Right lobe of liver (tissue), 6 donors: ENCODE data around the gene ZFAND3. TPM values are rescaled to one million over a fixed set of nuclear protein-coding genes. Genes with fewer than 3 reads are reported as not detected.
A peak's percentile ranks its signal among the peaks of the same experiment; 100 is the strongest.

Source experiments
- ATAC-seq, 4 donors: fragments of 200-7000 bp; cut with Tn5 transposase; one replicate each; pipeline ENCODE4 v1.9.1; 2020; ENCODE audit warnings: mild to moderate bottlenecking in 4 of 4, moderate library complexity in 4 of 4
- DNase-seq, 3 donors: peaks; one replicate each; pipeline ENCODE4 v3.0.0-alpha.2; 2020
- H3K27ac ChIP-seq, 3 donors: fragments of 200-600 bp; one replicate each; pipeline ENCODE4 v1.8.0; 2022
- H3K27me3 ChIP-seq, 2 donors: fragments of 200-600 bp; one replicate each; pipeline ENCODE4 v1.8.0; 2022
- H3K36me3 ChIP-seq, 4 donors: fragments of 200-600 bp; sonication (generic) in 1 of 4; one replicate each; pipeline versions ENCODE4 v1.5.1 to v1.8.0; 2017 to 2022; ENCODE audit warnings: control low read depth in 1 of 4
- H3K4me1 ChIP-seq, 4 donors: fragments of 200-600 bp; sonication (generic) in 1 of 4; one replicate each; pipeline versions ENCODE4 v1.5.1 to v1.8.0; 2017 to 2022; ENCODE audit warnings: control low read depth in 1 of 4
- H3K4me3 ChIP-seq, 3 donors: fragments of 200-600 bp; one replicate each; pipeline ENCODE4 v1.8.0; 2022
- H3K9me3 ChIP-seq, 4 donors: fragments of 200-600 bp; sonication (generic) in 1 of 4; one replicate each; pipeline versions ENCODE4 v1.5.1 to v1.8.0; 2017 to 2022; ENCODE audit warnings: control low read depth in 1 of 4
- POLR2A ChIP-seq: fragments of 450-650 bp; IDR thresholded peaks from one replicate; pipeline ENCODE4 v1.6.1; 2017; ENCODE audit warnings: antibody characterized with exemption, mild to moderate bottlenecking
- WGBS: methylation state at CpG from one replicate; pipeline ENCODE4 v1.1.6; 2018; ENCODE audit warnings: low coverage, low lambda C conversion rate; ENCODE audit not compliant: insufficient coverage; ENCODE audit errors: missing lambda C conversion rate; 5-methylcytosine and 5-hydroxymethylcytosine counted together
- intact Hi-C, 2 donors: fragments of 100-400 bp; cut with DNase I; formaldehyde crosslinking; loops; one replicate each; pipeline versions ENCODE4 v1.11.2 to v1.14.1; 2022
- total RNA-seq, 6 experiments: library from RNA; depleted of rRNA in 2 of 6; stranded (reverse); fragments of >200 nt in 2 of 6; fragmentation: NEBNext Ultra II Directional in 3 of 6; extraction: Animal tissue kit (Norgen Biotek cat#: 25700) in 3 of 6; gene quantifications; one replicate each; pipeline versions ENCODE4 v1.1.0 to v1.2.4, GENCODE V29; 2016 to 2023
- TF ChIP-seq, protein P1 (sequence below), 4 donors: fragments of 200-600 bp in 3 of 4; fragments of 450-650 bp in 1 of 4; IDR thresholded peaks; one replicate each; pipeline versions ENCODE4 v1.5.1 to v1.8.0; 2016 to 2022; ENCODE audit warnings: antibody characterized with exemption in 4 of 4, mild to moderate bottlenecking in 2 of 4
- donor health status: DM: no; HTN: yes; CAD: no.
- donor health status: DM: no; HTN: no; CAD: no.
- donor health status: DM: no; HTN: no; CAD: no.
- donor health status: DM: no; HTN: yes; CAD: no.
- donor health status: DM: no; HTN: yes; CAD: no.

ZFAND3 gene
- total RNA-seq, 6 experiments from 2014 or later: 43.1 to 66.5 (median 53.2) TPM

DNA sequence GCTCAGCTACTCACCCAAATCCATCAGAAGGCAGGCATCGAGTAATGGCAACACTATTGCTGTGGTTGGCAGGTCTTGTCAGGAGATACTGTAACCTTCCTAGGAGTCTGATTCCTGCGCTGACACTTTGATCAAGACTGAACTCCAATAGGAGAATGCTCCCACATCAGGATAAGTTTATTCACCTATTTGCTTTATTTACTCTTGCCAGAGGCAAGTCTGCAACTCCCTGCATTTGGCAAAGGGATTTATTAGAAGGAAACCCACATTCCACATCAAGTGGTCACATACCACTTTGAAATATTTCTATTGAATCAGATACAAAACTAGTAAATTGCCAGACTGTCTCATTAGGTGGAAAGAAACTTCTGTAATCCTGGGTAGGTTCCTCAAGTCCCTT is 43.5 kb downstream of the ZFAND3 start:
- TF ChIP-seq POLR2A: no peak
- TF ChIP-seq, protein P1, sequence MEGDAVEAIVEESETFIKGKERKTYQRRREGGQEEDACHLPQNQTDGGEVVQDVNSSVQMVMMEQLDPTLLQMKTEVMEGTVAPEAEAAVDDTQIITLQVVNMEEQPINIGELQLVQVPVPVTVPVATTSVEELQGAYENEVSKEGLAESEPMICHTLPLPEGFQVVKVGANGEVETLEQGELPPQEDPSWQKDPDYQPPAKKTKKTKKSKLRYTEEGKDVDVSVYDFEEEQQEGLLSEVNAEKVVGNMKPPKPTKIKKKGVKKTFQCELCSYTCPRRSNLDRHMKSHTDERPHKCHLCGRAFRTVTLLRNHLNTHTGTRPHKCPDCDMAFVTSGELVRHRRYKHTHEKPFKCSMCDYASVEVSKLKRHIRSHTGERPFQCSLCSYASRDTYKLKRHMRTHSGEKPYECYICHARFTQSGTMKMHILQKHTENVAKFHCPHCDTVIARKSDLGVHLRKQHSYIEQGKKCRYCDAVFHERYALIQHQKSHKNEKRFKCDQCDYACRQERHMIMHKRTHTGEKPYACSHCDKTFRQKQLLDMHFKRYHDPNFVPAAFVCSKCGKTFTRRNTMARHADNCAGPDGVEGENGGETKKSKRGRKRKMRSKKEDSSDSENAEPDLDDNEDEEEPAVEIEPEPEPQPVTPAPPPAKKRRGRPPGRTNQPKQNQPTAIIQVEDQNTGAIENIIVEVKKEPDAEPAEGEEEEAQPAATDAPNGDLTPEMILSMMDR (IDR thresholded peaks at IDR 0.05): no peak
- ATAC-seq: peak; percentile 32 to 43 (median 38)
- intact Hi-C loops: no loop called here
- H3K27ac ChIP-seq: no peak overlapping the region
- peaks cover 0 to 3% (median 0%) of the 10 kb centered on the region in 4 donors for H3K36me3 ChIP-seq
- H3K4me1 ChIP-seq: peaks cover 0 to 29% (median 5%) of the 10 kb centered on the region in 4 donors
- no peak overlapping the region for H3K4me3 ChIP-seq
- 29% methylated on average over 2 of the region's 2 CpGs for WGBS
- no peaks in the 10 kb centered on the region for H3K9me3 ChIP-seq
- DNase-seq: no peak
- no peaks in the 10 kb centered on the region for H3K27me3 ChIP-seq

DNA sequence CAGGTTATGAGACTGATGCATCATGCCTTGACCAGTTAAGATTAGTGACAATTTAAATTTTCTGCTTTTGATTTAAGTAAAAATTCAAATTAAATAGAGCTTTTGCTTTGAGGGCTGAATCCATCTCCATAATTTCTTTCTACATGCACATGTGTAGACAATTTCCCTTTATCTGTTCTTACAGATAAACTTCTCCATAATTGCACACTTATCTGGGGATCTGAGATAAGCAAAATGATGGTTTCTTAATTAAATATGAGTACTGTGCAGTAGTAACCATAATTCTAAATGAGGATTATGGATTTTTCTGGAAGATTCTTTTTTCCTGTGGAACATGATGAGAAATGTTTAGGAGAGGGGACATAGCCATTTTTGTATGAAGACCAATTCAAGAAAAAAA is 44.7 kb downstream of the ZFAND3 start:
- no peak overlapping the region for H3K4me3 ChIP-seq
- H3K27ac ChIP-seq: no peak overlapping the region
- TF ChIP-seq POLR2A: no peak
- TF ChIP-seq, protein P1 (IDR thresholded peaks at IDR 0.05): no peak
- ATAC-seq: no peak
- peaks cover 0 to 3% (median 0%) of the 10 kb centered on the region in 4 donors for H3K36me3 ChIP-seq
- intact Hi-C loops: no loop called here
- H3K4me1 ChIP-seq: peaks cover 0 to 25% (median 2%) of the 10 kb centered on the region in 4 donors
- no peaks in the 10 kb centered on the region for H3K9me3 ChIP-seq
- no peak for DNase-seq
- no peaks in the 10 kb centered on the region for H3K27me3 ChIP-seq

DNA sequence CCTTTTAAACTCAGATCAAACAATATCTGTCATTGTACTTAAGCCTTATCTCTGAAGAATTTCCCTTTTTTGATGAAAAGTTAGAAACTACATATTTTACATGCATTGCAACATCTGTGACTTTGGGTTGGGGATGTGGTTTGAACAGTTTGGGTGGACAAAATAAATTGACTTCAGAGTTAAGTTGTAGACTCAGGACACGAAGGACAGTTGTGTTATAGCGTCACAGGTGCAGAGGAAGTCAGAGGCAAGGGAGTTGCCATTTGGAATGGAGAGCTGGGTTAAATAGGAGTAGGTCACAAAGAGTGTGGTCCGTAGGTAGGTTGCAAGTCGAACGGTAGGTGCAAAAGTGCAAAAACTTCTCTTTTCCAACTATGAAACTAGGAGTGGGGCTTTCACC is 46.0 kb downstream of the ZFAND3 start:
- ATAC-seq: no peak
- intact Hi-C loops: no loop called here
- Histone ChIP-seq H3K27me3 (no peaks in the 10 kb centered on the region), H3K9me3 (no peaks in the 10 kb centered on the region), H3K36me3 (peaks cover 0 to 3% (median 0%) of the 10 kb centered on the region in 4 donors), H3K27ac (no peak overlapping the region), H3K4me3 (no peak overlapping the region), H3K4me1 (peaks cover 0 to 20% (median 0%) of the 10 kb centered on the region in 4 donors)
- no peak for DNase-seq
- TF ChIP-seq, protein P1 (IDR thresholded peaks at IDR 0.05): no peak
- no peak for TF ChIP-seq POLR2A
- WGBS: 82% methylated on average over 5 of the region's 5 CpGs

DNA sequence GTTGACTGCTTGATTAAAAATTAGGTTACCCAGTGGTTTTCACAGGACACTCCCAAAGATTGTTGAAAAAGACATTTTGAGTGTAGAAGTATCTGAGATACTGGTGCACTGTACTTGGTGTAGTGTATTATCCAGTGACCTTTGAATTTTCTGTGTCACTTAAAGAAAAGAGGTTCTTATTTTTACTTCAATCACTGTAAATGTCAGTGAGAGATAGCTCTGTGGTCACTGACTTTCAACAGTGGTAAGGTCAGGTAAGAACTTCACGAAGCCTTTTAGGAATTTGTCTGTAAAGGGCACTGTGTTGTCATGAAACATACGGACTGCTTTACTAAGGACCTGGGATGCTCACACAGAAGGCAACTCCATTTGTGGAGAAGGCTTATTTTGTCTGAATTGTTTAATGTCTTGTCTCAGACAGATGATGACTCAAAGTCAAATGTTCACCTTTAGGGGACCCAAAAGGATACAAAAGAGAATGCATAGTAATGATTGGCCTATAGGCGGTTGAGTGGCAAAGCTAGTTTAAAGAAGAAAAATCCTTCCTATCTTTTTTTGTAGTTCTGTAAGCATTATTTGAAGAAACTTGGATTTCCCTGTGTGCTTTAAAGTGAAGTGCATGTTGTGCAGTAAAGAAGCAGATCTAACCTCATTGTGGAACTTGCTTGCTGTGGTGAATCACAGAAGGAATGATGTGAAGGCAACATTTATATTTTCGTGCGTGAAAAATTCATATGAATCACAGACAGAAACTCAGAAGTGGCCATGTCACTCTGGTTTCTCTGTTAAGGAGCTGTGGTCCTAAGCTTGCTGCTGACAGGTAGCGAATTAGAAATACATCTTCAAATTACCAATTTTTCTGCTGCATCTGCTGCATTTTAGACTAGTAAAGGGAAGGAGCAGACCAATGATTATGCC is 47.3 kb downstream of the ZFAND3 start:
- ATAC-seq (no peak), DNase-seq (no peak)
- intact Hi-C loops: no loop called here
- 87% methylated on average over 6 of the region's 6 CpGs for WGBS
- Histone ChIP-seq H3K4me1 (peaks cover 0 to 20% (median 0%) of the 10 kb centered on the region in 4 donors), H3K4me3 (no peak overlapping the region), H3K27me3 (no peaks in the 10 kb centered on the region), H3K36me3 (peaks cover 0 to 3% (median 0%) of the 10 kb centered on the region in 4 donors), H3K27ac (no peak overlapping the region), H3K9me3 (no peaks in the 10 kb centered on the region)
- TF ChIP-seq POLR2A: no peak
- TF ChIP-seq, protein P1 (IDR thresholded peaks at IDR 0.05): no peak
